Upper lobe of right lung (tissue), 1 donor: ENCODE measurements around the gene SNRNP35. TPM values are rescaled to one million over a fixed set of nuclear protein-coding genes. Genes with fewer than 3 reads are reported as not detected.
"Not testable (repeated sequence)": the region's sequence is repeated elsewhere in the genome, so short reads cannot be mapped to it uniquely, and the experiment has no call there.

ENCODE experiments used
- ATAC-seq: fragments of 200-7000 bp; cut with Tn5 transposase; one replicate; pipeline ENCODE4 v1.9.1; 2020; ENCODE audit warnings: mild to moderate bottlenecking, moderate library complexity
- DNase-seq: peaks from one replicate; pipeline ENCODE4 v3.0.0-alpha.2; 2020
- H3K27ac ChIP-seq: fragments of 200-600 bp; one replicate; pipeline ENCODE4 v1.8.0; 2022
- H3K27me3 ChIP-seq: fragments of 200-600 bp; one replicate; pipeline ENCODE4 v1.8.0; 2022; ENCODE audit warnings: mild to moderate bottlenecking
- H3K36me3 ChIP-seq: fragments of 200-600 bp; one replicate; pipeline ENCODE4 v1.8.0; 2022
- H3K4me1 ChIP-seq: fragments of 200-600 bp; one replicate; pipeline ENCODE4 v1.8.0; 2022
- H3K4me3 ChIP-seq: fragments of 200-600 bp; one replicate; pipeline ENCODE4 v1.8.0; 2022; ENCODE audit warnings: mild to moderate bottlenecking
- H3K9me3 ChIP-seq: fragments of 200-600 bp; one replicate; pipeline ENCODE4 v1.8.0; 2022
- CTCF ChIP-seq: fragments of 200-600 bp; IDR thresholded peaks from one replicate; pipeline ENCODE4 v1.8.0; 2022; ENCODE audit warnings: antibody characterized with exemption
- intact Hi-C: fragments of 100-400 bp; cut with DNase I; formaldehyde crosslinking; loops from one replicate; pipeline ENCODE4 v1.11.0; 2022
- total RNA-seq: library from RNA; stranded (reverse); fragmentation: NEBNext Ultra II Directional; extraction: Animal tissue kit (Norgen Biotek cat#: 25700); gene quantifications from one replicate; pipeline ENCODE4 v1.2.1, GENCODE V29; 2021
- donor health status: DM: no; HTN: yes; CAD: no; lungs with severe emphysema.

The SNRNP35 gene
- total RNA-seq, 1 donor from 2014 or later, result 20.4 TPM

- ATAC-seq (peak; percentile 55), DNase-seq (no peak)
- Histone ChIP-seq H3K4me3 (no peak overlapping the region), H3K36me3 (peaks cover 14% of the 10 kb centered on the region), H3K9me3 (no peaks in the 10 kb centered on the region), H3K27ac (peak overlapping the region; percentile 19), H3K4me1 (peaks cover 6% of the 10 kb centered on the region), H3K27me3 (no peaks in the 10 kb centered on the region)
- TF ChIP-seq CTCF, result no peak
- intact Hi-C loops, result no loop called here
Observed at GRCh38 chr12:123512838-123513665, 55.1 kb downstream of the SNRNP35 start.

- TF ChIP-seq CTCF, result no peak
- H3K27me3 ChIP-seq, result no peaks in the 10 kb centered on the region
- peaks cover 17% of the 10 kb centered on the region for H3K36me3 ChIP-seq
- DNase-seq (no peak), ATAC-seq (no peak)
- peaks cover 6% of the 10 kb centered on the region for H3K4me1 ChIP-seq
- peak overlapping the region; percentile 19 for H3K27ac ChIP-seq
- H3K9me3 ChIP-seq, result no peaks in the 10 kb centered on the region
- no peak overlapping the region for H3K4me3 ChIP-seq
- intact Hi-C loops, result no loop called here
Observed at GRCh38 chr12:123513805-123514204, 55.9 kb downstream of the SNRNP35 start.

- H3K4me1 ChIP-seq, H3K27me3 ChIP-seq, H3K27ac ChIP-seq, H3K4me3 ChIP-seq, DNase-seq, intact Hi-C loops, ATAC-seq, H3K9me3 ChIP-seq: not testable (repeated sequence)
- H3K36me3 ChIP-seq, result peaks cover 17% of the 10 kb centered on the region
Observed at GRCh38 chr12:123514582-123515221, 56.8 kb downstream of the SNRNP35 start.

- no peak overlapping the region for H3K4me3 ChIP-seq
- no peaks in the 10 kb centered on the region for H3K4me1 ChIP-seq
- H3K27me3 ChIP-seq, result no peaks in the 10 kb centered on the region
- H3K9me3 ChIP-seq, result no peaks in the 10 kb centered on the region
- TF ChIP-seq CTCF, result no peak
- DNase-seq (no peak), ATAC-seq (no peak)
- peaks cover 25% of the 10 kb centered on the region for H3K36me3 ChIP-seq
- intact Hi-C loops, result no loop called here
- H3K27ac ChIP-seq, result no peak overlapping the region
Observed at GRCh38 chr12:123516216-123516780, 58.4 kb downstream of the SNRNP35 start.

Other genes starting within 250 kb of the SNRNP35 start
- gene MPHOSPH9, start 225.0 kb upstream of the SNRNP35 start, total RNA-seq, result 20.3 TPM
- gene MTRFR, start 224.7 kb upstream of the SNRNP35 start, total RNA-seq, result 13.3 TPM
- 89.9 TPM for gene CDK2AP1, start 186.3 kb upstream of the SNRNP35 start, total RNA-seq
- gene SBNO1, start 93.3 kb upstream of the SNRNP35 start, total RNA-seq, result 27.1 TPM
- 38.8 TPM for gene KMT5A, start 74.0 kb upstream of the SNRNP35 start, total RNA-seq
- 15.1 TPM for gene RILPL2, start 21.5 kb upstream of the SNRNP35 start, total RNA-seq
- 17.9 TPM for gene RILPL1, start 75.6 kb downstream of the SNRNP35 start, total RNA-seq
- 200 TPM for gene TMED2, start 126.4 kb downstream of the SNRNP35 start, total RNA-seq
- gene DDX55, start 144.0 kb downstream of the SNRNP35 start, total RNA-seq, result 20.2 TPM
- 40.0 TPM for gene EIF2B1, start 175.5 kb downstream of the SNRNP35 start, total RNA-seq
- gene GTF2H3, start 175.7 kb downstream of the SNRNP35 start, total RNA-seq, result 21.8 TPM
- 10.5 TPM for gene TCTN2, start 213.0 kb downstream of the SNRNP35 start, total RNA-seq